HUES64 (cell line): ENCODE measurements around the gene HAO1.

Source experiments
- H3K27ac ChIP-seq: 2 replicates; pipeline ENCODE4 v1.7.0; 2013; ENCODE audit warnings: low read depth, low read length, inconsistent platforms
- H3K27me3 ChIP-seq: 2 replicates; pipeline ENCODE4 v1.6.1; 2013; ENCODE audit warnings: mild to moderate bottlenecking, low read length; ENCODE audit not compliant: insufficient read depth
- H3K36me3 ChIP-seq: 2 replicates; pipeline ENCODE4 v1.6.1; 2013; ENCODE audit warnings: mild to moderate bottlenecking, low read length; ENCODE audit not compliant: insufficient read depth
- H3K4me1 ChIP-seq: 2 replicates; pipeline ENCODE4 v1.6.1; 2013; ENCODE audit warnings: mild to moderate bottlenecking, low read length, moderate library complexity; ENCODE audit not compliant: insufficient read depth
- H3K4me3 ChIP-seq: 2 replicates; pipeline ENCODE4 v1.5.1; 2013; ENCODE audit warnings: mild to moderate bottlenecking, low read length, moderate library complexity
- H3K9ac ChIP-seq: 2 replicates; pipeline ENCODE4 v1.6.1; 2013; ENCODE audit warnings: mild to moderate bottlenecking, low read depth, low read length
- H3K9me3 ChIP-seq: 2 replicates; pipeline ENCODE4 v1.6.1; 2013; ENCODE audit warnings: low read depth, low read length; ENCODE audit not compliant: insufficient read depth
- WGBS: fragments of 150-250, 120-280 bp; methylation state at CpG from one replicate; pipeline ENCODE4 v1.1.7; 2013; ENCODE audit warnings: missing lambda C conversion rate; 5-methylcytosine and 5-hydroxymethylcytosine counted together

The HAO1 gene

GRCh38 chr20:7930343-7930742 lies 9.9 kb downstream of the HAO1 start:
- Histone ChIP-seq H3K27me3 (no peaks in the 10 kb centered on the region), H3K4me1 (no peaks in the 10 kb centered on the region), H3K9ac (no peak overlapping the region), H3K36me3 (no peaks in the 10 kb centered on the region), H3K9me3 (no peaks in the 10 kb centered on the region), H3K27ac (no peak overlapping the region), H3K4me3 (no peak overlapping the region)

GRCh38 chr20:7926767-7927166 lies 13.5 kb downstream of the HAO1 start:
- Histone ChIP-seq H3K27me3 (no peaks in the 10 kb centered on the region), H3K4me1 (no peaks in the 10 kb centered on the region), H3K9ac (no peak overlapping the region), H3K4me3 (no peak overlapping the region), H3K36me3 (no peaks in the 10 kb centered on the region), H3K27ac (no peak overlapping the region), H3K9me3 (no peaks in the 10 kb centered on the region)
- WGBS: no CpG with 5 or more reads among the region's 1 CpG

- no peak overlapping the region for H3K27ac ChIP-seq
- H3K36me3 ChIP-seq: no peaks in the 10 kb centered on the region
- no peak overlapping the region for H3K4me3 ChIP-seq
- no peaks in the 10 kb centered on the region for H3K27me3 ChIP-seq
- no peaks in the 10 kb centered on the region for H3K9me3 ChIP-seq
- WGBS: 100% methylated on average over 2 of the region's 3 CpGs
- no peaks in the 10 kb centered on the region for H3K4me1 ChIP-seq
- no peak overlapping the region for H3K9ac ChIP-seq
These were observed 13.9 kb downstream of the HAO1 start for GRCh38 chr20:7926323-7926722.

- H3K4me3 ChIP-seq: no peak overlapping the region
- no peak overlapping the region for H3K9ac ChIP-seq
- no peak overlapping the region for H3K27ac ChIP-seq
- H3K4me1 ChIP-seq: no peaks in the 10 kb centered on the region
- H3K27me3 ChIP-seq: no peaks in the 10 kb centered on the region
- WGBS: 93% methylated on average over 3 of the region's 3 CpGs
- no peaks in the 10 kb centered on the region for H3K9me3 ChIP-seq
- H3K36me3 ChIP-seq: no peaks in the 10 kb centered on the region
These were observed 15.6 kb downstream of the HAO1 start for GRCh38 chr20:7924692-7925091.

- 94% methylated on average over 1 of the region's 1 CpG for WGBS
- H3K9ac ChIP-seq: no peak overlapping the region
- no peaks in the 10 kb centered on the region for H3K36me3 ChIP-seq
- no peak overlapping the region for H3K4me3 ChIP-seq
- H3K27ac ChIP-seq: no peak overlapping the region
- H3K27me3 ChIP-seq: no peaks in the 10 kb centered on the region
- H3K9me3 ChIP-seq: no peaks in the 10 kb centered on the region
- H3K4me1 ChIP-seq: no peaks in the 10 kb centered on the region
These were observed 23.6 kb downstream of the HAO1 start for GRCh38 chr20:7916648-7917047.

GRCh38 chr20:7912551-7912950 lies 27.7 kb downstream of the HAO1 start:
- WGBS: 94% methylated on average over 3 of the region's 3 CpGs
- H3K36me3 ChIP-seq: no peaks in the 10 kb centered on the region
- H3K27ac ChIP-seq: no peak overlapping the region
- no peak overlapping the region for H3K9ac ChIP-seq
- H3K27me3 ChIP-seq: no peaks in the 10 kb centered on the region
- H3K4me1 ChIP-seq: no peaks in the 10 kb centered on the region
- no peak overlapping the region for H3K4me3 ChIP-seq
- no peaks in the 10 kb centered on the region for H3K9me3 ChIP-seq

- 92% methylated on average over 10 of the region's 10 CpGs for WGBS
These were observed 28.5 kb downstream of the HAO1 start for GRCh38 chr20:7911586-7912330.

GRCh38 chr20:7908905-7909304 lies 31.4 kb downstream of the HAO1 start:
- no peak overlapping the region for H3K27ac ChIP-seq
- H3K4me1 ChIP-seq: no peaks in the 10 kb centered on the region
- 87% methylated on average over 3 of the region's 4 CpGs for WGBS
- H3K9ac ChIP-seq: no peak overlapping the region
- no peaks in the 10 kb centered on the region for H3K36me3 ChIP-seq
- no peaks in the 10 kb centered on the region for H3K27me3 ChIP-seq
- H3K4me3 ChIP-seq: no peak overlapping the region
- H3K9me3 ChIP-seq: no peaks in the 10 kb centered on the region

More at GRCh38 chr20:7911586-7912330, 28.5 kb downstream of the HAO1 start:
- no peak overlapping the region for H3K27ac ChIP-seq
- no peaks in the 10 kb centered on the region for H3K4me1 ChIP-seq
- H3K9ac ChIP-seq: no peak overlapping the region
- H3K27me3 ChIP-seq: no peaks in the 10 kb centered on the region
- no peaks in the 10 kb centered on the region for H3K9me3 ChIP-seq
- no peak overlapping the region for H3K4me3 ChIP-seq
- no peaks in the 10 kb centered on the region for H3K36me3 ChIP-seq

- 95% methylated on average over 1 of the region's 1 CpG for WGBS
- no peaks in the 10 kb centered on the region for H3K27me3 ChIP-seq
- H3K9ac ChIP-seq: no peak overlapping the region
- H3K27ac ChIP-seq: no peak overlapping the region
- no peak overlapping the region for H3K4me3 ChIP-seq
- no peaks in the 10 kb centered on the region for H3K36me3 ChIP-seq
- no peaks in the 10 kb centered on the region for H3K9me3 ChIP-seq
- no peaks in the 10 kb centered on the region for H3K4me1 ChIP-seq
These were observed 36.8 kb downstream of the HAO1 start for GRCh38 chr20:7903429-7903828.

GRCh38 chr20:7902879-7903278 lies 37.4 kb downstream of the HAO1 start:
- 87% methylated on average over 1 of the region's 2 CpGs for WGBS
- Histone ChIP-seq H3K27me3 (no peaks in the 10 kb centered on the region), H3K36me3 (no peaks in the 10 kb centered on the region), H3K4me3 (no peak overlapping the region), H3K27ac (no peak overlapping the region), H3K4me1 (no peaks in the 10 kb centered on the region), H3K9ac (no peak overlapping the region), H3K9me3 (no peaks in the 10 kb centered on the region)

GRCh38 chr20:7897781-7898364 lies 42.4 kb downstream of the HAO1 start:
- no peak overlapping the region for H3K27ac ChIP-seq
- 91% methylated on average over 2 of the region's 2 CpGs for WGBS
- H3K9ac ChIP-seq: no peak overlapping the region
- no peaks in the 10 kb centered on the region for H3K27me3 ChIP-seq
- H3K4me1 ChIP-seq: no peaks in the 10 kb centered on the region
- no peaks in the 10 kb centered on the region for H3K9me3 ChIP-seq
- no peaks in the 10 kb centered on the region for H3K36me3 ChIP-seq
- H3K4me3 ChIP-seq: no peak overlapping the region
